A673 (cell line): ENCODE data around the gene TRIM66.

Experiments used
- EZH2 ChIP-seq: fragments of 200-600 bp; sonication (generic); IDR thresholded peaks from 2 replicates; pipeline ENCODE4 v1.6.1; 2017; ENCODE audit warnings: borderline replicate concordance, low read depth, mild to moderate bottlenecking, mixed read lengths, antibody characterized with exemption, low read length; ENCODE audit not compliant: poor library complexity, severe bottlenecking
- TF ChIP-seq, protein P1 (sequence below): fragments of 300-800, 200-600 bp; sonication (generic); conservative IDR thresholded peaks from 2 replicates; pipeline ENCODE4 v1.5.1; 2017; ENCODE audit warnings: low read depth, mild to moderate bottlenecking, antibody characterized with exemption, low read length, moderate library complexity, mixed read lengths

DNA sequence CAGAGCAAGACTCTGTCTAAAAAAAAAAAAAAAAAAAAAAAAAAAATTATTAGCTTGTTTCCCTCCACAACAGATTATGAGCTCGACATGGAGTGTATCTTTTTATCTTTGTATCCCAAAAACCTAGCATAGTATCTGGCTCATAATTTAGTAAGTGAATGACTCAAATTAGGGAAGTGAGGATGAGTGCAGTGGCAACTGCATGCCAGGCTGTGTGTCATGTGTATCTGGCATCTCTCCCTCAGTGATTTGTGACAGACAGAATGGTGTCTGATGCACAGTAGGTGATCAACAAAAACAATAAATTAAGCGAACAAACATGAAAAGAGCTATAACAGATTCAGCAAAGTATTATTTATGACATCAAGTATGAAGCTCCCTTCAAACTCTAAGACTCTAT is 95.7 kb downstream of the TRIM66 start:
- TF ChIP-seq, protein P1, sequence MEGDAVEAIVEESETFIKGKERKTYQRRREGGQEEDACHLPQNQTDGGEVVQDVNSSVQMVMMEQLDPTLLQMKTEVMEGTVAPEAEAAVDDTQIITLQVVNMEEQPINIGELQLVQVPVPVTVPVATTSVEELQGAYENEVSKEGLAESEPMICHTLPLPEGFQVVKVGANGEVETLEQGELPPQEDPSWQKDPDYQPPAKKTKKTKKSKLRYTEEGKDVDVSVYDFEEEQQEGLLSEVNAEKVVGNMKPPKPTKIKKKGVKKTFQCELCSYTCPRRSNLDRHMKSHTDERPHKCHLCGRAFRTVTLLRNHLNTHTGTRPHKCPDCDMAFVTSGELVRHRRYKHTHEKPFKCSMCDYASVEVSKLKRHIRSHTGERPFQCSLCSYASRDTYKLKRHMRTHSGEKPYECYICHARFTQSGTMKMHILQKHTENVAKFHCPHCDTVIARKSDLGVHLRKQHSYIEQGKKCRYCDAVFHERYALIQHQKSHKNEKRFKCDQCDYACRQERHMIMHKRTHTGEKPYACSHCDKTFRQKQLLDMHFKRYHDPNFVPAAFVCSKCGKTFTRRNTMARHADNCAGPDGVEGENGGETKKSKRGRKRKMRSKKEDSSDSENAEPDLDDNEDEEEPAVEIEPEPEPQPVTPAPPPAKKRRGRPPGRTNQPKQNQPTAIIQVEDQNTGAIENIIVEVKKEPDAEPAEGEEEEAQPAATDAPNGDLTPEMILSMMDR = no peak
- TF ChIP-seq EZH2 = no peak
